Fibroblast of pulmonary artery (primary cell): ENCODE measurements around the gene GABARAPL2.

Source experiments
- DNase-seq: peaks from one replicate; pipeline ENCODE4 v3.0.0-alpha.2; 2010; ENCODE audit warnings: low read depth
- H3K4me3 ChIP-seq: replicated peaks from 2 replicates; pipeline ENCODE4 v1.5.1; 2011; ENCODE audit warnings: low read depth, mild to moderate bottlenecking, control low read depth, low read length, moderate library complexity
- CTCF ChIP-seq: IDR thresholded peaks from 2 replicates; pipeline ENCODE4 v1.5.1; 2011; ENCODE audit warnings: mild to moderate bottlenecking, control low read depth, low read length, inconsistent platforms; ENCODE audit errors: missing control alignments

The GABARAPL2 gene

GRCh38 chr16:75567911-75568310 lies 1.7 kb downstream of the GABARAPL2 start:
- DNase-seq = no peak
- no peak overlapping the region for H3K4me3 ChIP-seq

DNA sequence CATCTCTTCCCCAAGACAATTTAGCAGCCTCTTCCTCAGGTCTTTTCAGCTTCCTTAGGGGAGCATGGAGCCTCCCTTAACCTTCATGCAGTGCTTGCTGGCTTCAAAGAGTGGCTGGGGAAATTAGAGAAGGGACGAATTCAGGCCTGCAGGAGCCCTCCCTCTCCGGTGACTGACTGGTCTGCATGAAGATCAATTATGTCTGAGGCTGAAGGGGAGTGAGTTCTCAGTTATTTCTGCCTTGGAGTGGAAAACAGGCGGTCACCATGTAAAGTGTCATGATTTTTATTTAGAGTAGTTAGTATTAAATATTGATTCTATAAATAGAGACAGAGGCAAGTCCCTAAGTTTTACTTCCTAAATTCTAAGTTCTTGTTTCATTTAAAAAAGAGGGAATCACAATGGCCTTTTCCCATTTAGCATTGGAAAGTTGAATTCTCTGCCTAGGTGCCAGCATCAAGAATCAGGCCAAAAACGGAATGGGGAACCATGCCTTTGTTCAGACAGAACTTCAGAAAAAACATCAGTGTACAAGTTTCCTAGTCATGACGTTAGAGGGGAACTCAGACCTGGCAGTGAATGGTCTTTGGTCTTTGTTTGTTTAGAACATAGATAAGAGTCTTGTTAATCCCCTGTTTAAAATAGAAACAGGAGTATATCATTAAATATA lies 4.4 kb downstream of the GABARAPL2 start:
- no peak for DNase-seq
- no peak for TF ChIP-seq CTCF
- no peak overlapping the region for H3K4me3 ChIP-seq

More at GRCh38 chr16:75567911-75568310, 1.7 kb downstream of the GABARAPL2 start:
- TF ChIP-seq CTCF = no peak

GRCh38 chr16:75572864-75573542 lies 6.8 kb downstream of the GABARAPL2 start:
- no peak for DNase-seq
- TF ChIP-seq CTCF = no peak

DNA sequence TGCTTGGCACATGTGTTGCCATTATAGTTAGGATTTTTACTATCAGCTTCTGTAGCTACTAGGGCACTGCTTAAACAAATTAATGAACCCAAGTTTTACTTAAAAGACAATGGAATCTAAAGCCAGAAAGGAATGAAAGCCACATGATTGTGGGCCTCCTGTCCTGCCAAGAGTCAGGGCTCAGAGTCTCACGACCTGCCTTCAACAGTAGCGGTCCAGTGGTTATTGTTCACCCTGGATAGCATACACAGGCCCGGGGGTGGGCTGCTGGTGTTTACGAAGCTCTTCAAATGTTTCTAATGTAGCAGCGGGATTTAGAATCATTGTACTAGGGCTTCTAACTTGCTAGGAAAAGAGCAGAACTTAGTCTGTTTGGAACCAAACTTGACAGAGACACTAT lies 7.8 kb downstream of the GABARAPL2 start:
- no peak overlapping the region for H3K4me3 ChIP-seq
- TF ChIP-seq CTCF = no peak
- no peak for DNase-seq

More at GRCh38 chr16:75572864-75573542, 6.8 kb downstream of the GABARAPL2 start:
- H3K4me3 ChIP-seq = no peak overlapping the region

- H3K4me3 ChIP-seq = no peak overlapping the region
- no peak for DNase-seq
- TF ChIP-seq CTCF = no peak
These were observed 9.8 kb downstream of the GABARAPL2 start for GRCh38 chr16:75575958-75576357.

GRCh38 chr16:75576384-75576811 lies 10.2 kb downstream of the GABARAPL2 start:
- no peak overlapping the region for H3K4me3 ChIP-seq
- no peak for DNase-seq
- TF ChIP-seq CTCF = no peak

DNA sequence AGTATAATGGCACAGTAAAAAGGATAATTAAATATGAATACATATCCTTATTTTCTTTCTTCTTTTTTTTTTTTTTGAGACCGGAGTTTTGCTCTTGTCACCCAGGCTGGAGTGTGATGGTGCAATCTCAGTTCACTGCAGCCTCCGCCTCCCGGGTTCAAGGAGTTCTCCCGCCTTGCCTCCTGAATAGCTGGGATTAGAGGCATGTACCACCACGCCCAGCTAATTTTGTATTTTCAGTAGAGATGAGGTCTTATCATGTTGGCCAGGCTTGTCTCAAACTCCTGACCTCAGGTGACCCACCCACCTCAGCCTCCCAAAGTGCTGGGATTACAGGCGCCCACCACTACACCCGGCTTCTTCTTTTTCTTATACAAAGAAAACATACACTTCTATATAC lies 12.0 kb downstream of the GABARAPL2 start:
- TF ChIP-seq CTCF = no peak
- no peak overlapping the region for H3K4me3 ChIP-seq
- no peak for DNase-seq
